NCI-H748 (cell line): Measurements from ENCODE around the gene RNF157.
"Not testable (repeated sequence)": the region's sequence is repeated elsewhere in the genome, so short reads cannot be mapped to it uniquely, and the experiment has no call there.

Experiments
- DNase-seq: peaks from one replicate; lab custom pipeline; 2025; ENCODE audit not compliant: unreplicated experiment; lab: John Stamatoyannopoulos, UW

Gene RNF157

GRCh38 chr17:76193591-76193990, 46.7 kb downstream of the RNF157 start:
- DNase-seq: peak; percentile 47

GRCh38 chr17:76191896-76192295, 48.4 kb downstream of the RNF157 start:
- DNase-seq: no peak

DNA sequence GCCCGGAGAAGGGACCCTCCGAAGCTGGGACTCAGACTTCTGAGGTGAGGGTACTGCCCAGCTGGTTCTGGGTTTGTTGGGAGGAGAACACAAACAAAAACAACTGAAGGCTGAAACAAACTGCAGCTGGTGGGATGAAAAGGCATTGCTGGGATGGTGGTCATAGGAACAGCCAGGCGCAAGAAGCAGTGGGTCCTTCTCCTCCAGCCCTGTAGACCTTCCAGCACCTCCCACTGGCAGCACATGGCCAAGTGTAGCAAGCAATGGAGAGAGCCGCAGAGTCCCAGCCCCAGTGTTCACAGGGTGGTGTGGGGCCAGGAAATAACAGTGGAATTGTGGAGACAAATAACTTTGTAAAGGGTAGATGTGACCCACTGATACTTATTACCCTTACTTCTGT, 50.6 kb downstream of the RNF157 start:
- no peak for DNase-seq

DNA sequence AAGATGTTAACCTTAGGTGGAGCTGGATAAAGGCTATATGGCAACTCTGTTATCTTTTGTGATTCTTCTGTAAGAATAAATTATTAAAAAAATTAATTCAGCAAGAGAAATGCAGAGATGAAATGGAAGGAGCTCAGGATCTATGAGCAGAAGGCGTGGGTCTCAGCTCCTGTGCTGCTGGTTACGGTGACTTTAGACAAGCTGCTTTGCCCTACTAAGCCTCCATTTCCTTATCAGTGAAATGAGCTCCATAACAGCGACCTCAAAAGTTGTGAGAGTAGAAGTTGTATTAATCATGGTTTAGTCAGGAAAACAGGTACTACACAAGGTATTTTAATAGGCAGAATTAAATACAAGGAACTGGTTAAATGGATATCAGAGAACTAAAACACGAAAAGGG, 51.0 kb downstream of the RNF157 start:
- DNase-seq: no peak

GRCh38 chr17:76188213-76189016, 51.9 kb downstream of the RNF157 start:
- DNase-seq: no peak

- not testable (repeated sequence) for DNase-seq
Measured at GRCh38 chr17:76186774-76187173, 53.5 kb downstream of the RNF157 start.

- no peak for DNase-seq
Measured at GRCh38 chr17:76184290-76184689, 56.0 kb downstream of the RNF157 start.

- peak; percentile 74 for DNase-seq
Measured at GRCh38 chr17:76182016-76182764, 58.1 kb downstream of the RNF157 start.

- no peak for DNase-seq
Measured at GRCh38 chr17:76179496-76180467, 60.5 kb downstream of the RNF157 start.

DNA sequence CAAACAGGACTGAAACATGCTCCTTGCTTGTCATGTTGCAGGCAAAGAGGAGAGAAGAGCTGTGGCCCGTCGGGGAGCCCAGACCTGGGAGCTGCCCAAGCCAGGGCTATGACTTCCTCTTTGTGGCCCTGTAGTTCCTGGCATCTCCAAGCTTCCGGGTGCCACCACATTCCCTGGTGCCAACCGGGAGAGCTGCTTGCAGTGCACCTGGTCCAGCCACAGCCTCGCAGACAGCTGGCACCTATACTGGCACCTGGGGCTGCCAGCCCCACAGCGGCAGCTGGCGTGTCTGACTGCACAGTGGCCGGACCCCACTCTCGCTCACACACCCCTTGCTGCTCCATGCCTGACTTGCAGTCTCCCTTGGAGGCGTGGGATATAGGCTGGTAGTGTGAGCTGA, 62.2 kb downstream of the RNF157 start:
- no peak for DNase-seq

GRCh38 chr17:76176701-76177574, 63.4 kb downstream of the RNF157 start:
- no peak for DNase-seq

- DNase-seq: no peak
Measured at GRCh38 chr17:76174037-76174436, 66.3 kb downstream of the RNF157 start.

GRCh38 chr17:76173474-76173873, 66.8 kb downstream of the RNF157 start:
- DNase-seq: no peak

DNA sequence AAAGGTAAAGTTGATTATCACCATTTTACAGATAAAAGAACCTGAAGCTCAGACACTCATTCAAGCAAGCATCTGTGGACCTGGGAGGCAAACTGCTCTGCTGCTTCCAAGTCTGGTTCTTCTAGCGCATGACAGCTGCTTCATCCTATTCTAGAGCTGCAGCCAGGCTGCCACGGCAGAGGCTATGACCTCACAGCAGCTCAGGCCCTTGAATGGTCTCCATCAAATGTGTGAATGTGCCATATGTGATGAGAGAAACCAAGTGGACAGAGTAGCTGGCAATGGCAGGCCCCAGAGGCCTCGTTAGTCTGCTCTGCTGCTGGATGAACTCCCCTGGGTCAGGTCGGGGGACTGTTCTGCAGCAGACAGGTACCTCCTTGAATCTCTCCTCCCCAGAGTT, 68.6 kb downstream of the RNF157 start:
- no peak for DNase-seq

DNA sequence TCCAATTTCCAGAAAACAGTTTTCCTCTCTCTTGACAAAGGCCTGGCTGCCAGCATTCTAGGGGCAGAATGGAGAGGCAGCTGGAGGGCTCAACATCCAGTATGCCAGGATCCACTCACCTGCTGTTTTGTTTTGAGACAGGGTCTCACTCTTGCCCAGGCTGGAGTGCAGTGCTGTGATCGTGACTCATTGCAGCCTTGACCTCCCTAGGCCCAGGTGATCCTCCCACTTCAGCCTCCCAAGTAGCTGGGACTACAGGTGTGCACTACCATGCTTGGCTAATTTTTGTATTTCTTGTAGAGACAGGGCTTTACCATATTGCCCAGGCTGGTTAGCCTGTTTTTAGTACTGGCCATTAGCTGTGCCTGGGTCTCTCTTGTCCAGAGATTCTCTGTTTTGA, 70.2 kb downstream of the RNF157 start:
- no peak for DNase-seq

DNA sequence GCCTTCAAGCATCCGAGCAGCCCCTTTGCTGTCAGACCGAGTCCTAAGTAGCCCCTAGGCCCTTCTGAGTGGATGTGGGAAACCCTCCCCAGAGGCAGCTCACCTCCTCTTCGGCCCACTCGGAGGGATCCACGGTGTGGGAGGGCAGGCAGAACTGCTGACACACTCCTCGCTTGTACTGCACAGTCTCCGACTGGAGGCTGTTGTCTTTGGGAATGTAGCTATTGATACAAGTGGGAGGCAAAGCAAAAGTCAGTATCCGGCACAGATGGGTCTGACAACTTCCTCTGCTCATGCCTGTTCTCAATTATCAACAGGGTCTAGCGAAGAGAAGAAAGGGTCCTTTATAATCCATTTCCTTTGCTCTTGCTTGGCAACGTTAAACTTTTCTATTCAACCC, 73.4 kb downstream of the RNF157 start:
- DNase-seq: no peak

DNA sequence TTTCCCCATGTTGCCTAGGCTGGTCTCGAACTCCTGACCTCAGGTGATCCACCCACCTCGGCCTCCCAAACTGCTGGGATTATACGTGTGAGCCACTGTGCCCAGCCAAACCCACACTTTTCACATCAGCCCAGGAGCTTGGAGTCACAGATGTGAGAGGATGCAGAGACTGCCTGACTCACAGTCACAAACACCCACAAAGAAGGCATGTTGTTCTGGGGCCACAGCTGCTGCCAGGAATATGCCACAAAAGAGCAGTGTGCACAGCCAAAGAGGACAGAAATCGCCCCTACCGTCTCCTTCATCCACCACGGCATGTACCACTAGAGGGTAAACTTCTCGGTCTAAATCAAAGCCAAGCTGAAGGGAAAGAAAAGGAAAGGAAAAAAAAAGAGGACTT, 74.1 kb downstream of the RNF157 start:
- DNase-seq: no peak

GRCh38 chr17:76164331-76164730, 76.0 kb downstream of the RNF157 start:
- no peak for DNase-seq

DNA sequence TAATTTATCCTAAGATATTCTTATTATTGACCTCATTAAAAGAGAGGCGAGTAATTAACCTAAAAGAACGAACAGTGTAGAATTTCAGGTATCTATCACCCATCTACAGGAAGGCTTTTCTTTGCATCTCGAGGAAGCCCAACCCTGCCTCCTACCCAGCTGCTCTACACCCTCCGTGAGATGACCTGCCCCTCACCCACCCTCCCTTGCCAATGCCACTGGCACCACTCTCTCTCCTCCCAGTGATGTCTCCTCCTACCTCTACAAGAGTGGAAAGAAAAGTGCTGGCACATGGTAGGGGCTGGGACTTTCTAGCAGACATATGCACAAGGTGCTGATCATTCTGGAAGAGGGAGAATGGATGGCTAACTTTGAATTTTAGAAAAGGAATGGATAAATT, 76.4 kb downstream of the RNF157 start:
- DNase-seq: no peak

- DNase-seq: no peak
Measured at GRCh38 chr17:76161619-76162266, 78.5 kb downstream of the RNF157 start.
